K562 (cell line): ENCODE results near the gene PLGRKT. TPM values are rescaled to one million over a fixed set of nuclear protein-coding genes. Genes with fewer than 3 reads are reported as not detected.

Experiments used
- ATF1 ChIP-seq, 2 experiments: fragments of 450-650 bp in 1 of 2; IDR thresholded peaks; 2 replicates each; pipeline ENCODE4 v1.6.1; 2016; ENCODE audit warnings: missing compliant biosample characterization in 1 of 2, missing genetic modification characterization in 1 of 2
- CREM ChIP-seq: IDR thresholded peaks from 2 replicates; pipeline ENCODE4 v1.6.1; 2014; ENCODE audit warnings: antibody characterized with exemption, low read depth
- DMBX1 ChIP-seq: fragments of 250-450 bp; sonication (Bioruptor Pico); IDR thresholded peaks from 2 replicates; pipeline ENCODE4 v1.8.0; 2022; ENCODE audit warnings: inconsistent platforms, mild to moderate bottlenecking, moderate library complexity, borderline replicate concordance
- E2F8 ChIP-seq: fragments of 450-650 bp; IDR thresholded peaks from 2 replicates; pipeline ENCODE4 v1.7.1; 2018; ENCODE audit warnings: mild to moderate bottlenecking, low read depth; ENCODE audit not compliant: partially characterized antibody
- ELF1 ChIP-seq: fragments of 200-800 bp; sonication (Bioruptor generic); IDR thresholded peaks from 2 replicates; pipeline ENCODE4 v1.6.1; 2016; ENCODE audit warnings: missing genetic modification characterization, missing compliant biosample characterization
- FOXJ2 ChIP-seq: fragments of 200-800 bp; sonication (Bioruptor generic); IDR thresholded peaks from 2 replicates; pipeline ENCODE4 v1.6.1; 2016; ENCODE audit warnings: missing genetic modification characterization, missing compliant biosample characterization
- KDM2B ChIP-seq: fragments of 250-450 bp; sonication (Bioruptor Pico); IDR thresholded peaks from 2 replicates; pipeline ENCODE4 v1.8.0; 2021; ENCODE audit warnings: mild to moderate bottlenecking, moderate library complexity
- MYBL2 ChIP-seq, 2 experiments: fragments of 450-650 bp in 1 of 2; sonication (generic) in 1 of 2; formaldehyde crosslinking in 1 of 2; IDR thresholded peaks; 2 replicates each; pipeline versions ENCODE4 v1.6.1 to v1.8.1; 2017 to 2022; ENCODE audit warnings: borderline replicate concordance in 1 of 2, inconsistent platforms in 1 of 2, low read depth in 1 of 2, mild to moderate bottlenecking in 1 of 2, missing genetic modification reagents in 1 of 2, moderate library complexity in 1 of 2
- RBBP5 ChIP-seq: fragments of 200-600 bp; sonication (generic); IDR thresholded peaks from 2 replicates; pipeline ENCODE4 v1.6.1; 2012; ENCODE audit warnings: borderline replicate concordance, mild to moderate bottlenecking, low read length, control low read depth, inconsistent platforms; ENCODE audit not compliant: insufficient read depth, poor library complexity, severe bottlenecking
- STAT5B ChIP-seq: fragments of 250-450 bp; sonication (Bioruptor Pico); IDR thresholded peaks from 2 replicates; pipeline ENCODE4 v1.8.0; 2021; ENCODE audit warnings: mild to moderate bottlenecking, inconsistent platforms
- ZBTB1 ChIP-seq: sonication (generic); formaldehyde crosslinking; IDR thresholded peaks from 2 replicates; pipeline ENCODE4 v1.8.1; 2023; ENCODE audit warnings: missing genetic modification reagents, low read depth, mild to moderate bottlenecking, borderline replicate concordance
- ZKSCAN1 ChIP-seq: fragments of 150-350 bp; IDR thresholded peaks from 2 replicates; pipeline ENCODE4 v1.6.1; 2016; ENCODE audit warnings: low read depth, low read length
- ZNF165 ChIP-seq: fragments of 250-450 bp; sonication (Bioruptor Pico); IDR thresholded peaks from 2 replicates; pipeline ENCODE4 v1.4.0; 2020; ENCODE audit warnings: borderline replicate concordance
- ZNF282 ChIP-seq: sonication (generic); formaldehyde crosslinking; IDR thresholded peaks from 2 replicates; pipeline ENCODE4 v1.8.1; 2023; ENCODE audit warnings: missing genetic modification reagents
- ZNF551 ChIP-seq: fragments of 250-450 bp; sonication (Bioruptor Pico); IDR thresholded peaks from 2 replicates; pipeline ENCODE4 v1.5.0; 2021; ENCODE audit warnings: mild to moderate bottlenecking, moderate library complexity
- polyA plus RNA-seq, 8 experiments: library from polyadenylated mRNA; depleted of rRNA in 4 of 8; stranded (reverse) in 5 of 8; unstranded in 3 of 8; fragments of >200 nt; fragmentation: Nextera tagmentation in 2 of 8; fragmentation: Illumina TruSeq in 1 of 8; extraction: Ambion mirVana in 2 of 8; extraction: Trizol in 1 of 8; gene quantifications; 2 replicates each; pipeline versions ENCODE4 v1.2.1 to v1.2.3, GENCODE V29; 2011 to 2014; ENCODE audit warnings: inconsistent platforms in 1 of 8, missing spikeins in 1 of 8
- total RNA-seq, 7 experiments: library from RNA; depleted of rRNA in 6 of 7; stranded (reverse); fragments of >200 nt in 6 of 7; fragmentation: Illumina TruSeq in 2 of 7; extraction: Trizol in 2 of 7; gene quantifications; 2 replicates each; pipeline versions ENCODE4 v1.2.1 to v1.2.3, GENCODE V29; 2011 to 2021; ENCODE audit warnings: low replicate concordance in 1 of 7
- TF ChIP-seq, protein P1 (sequence below): fragments of 450-650 bp; IDR thresholded peaks from 2 replicates; pipeline ENCODE4 v1.6.1; 2016; ENCODE audit warnings: borderline replicate concordance
- TF ChIP-seq, protein P2 (sequence below), 2 experiments: fragments of 150-350 bp in 1 of 2; IDR thresholded peaks; 2 replicates each; pipeline ENCODE4 v1.6.1; 2012 to 2016; ENCODE audit warnings: low read depth in 2 of 2, low read length in 2 of 2, mild to moderate bottlenecking in 1 of 2, moderate library complexity in 1 of 2

PLGRKT gene
- total and polyA plus RNA-seq, 9 of the 15 experiments (the other 6 are each of a cell fraction or from before 2014, with no cell fraction given): 4.7 to 13.8 (median 6.5) TPM

GRCh38 chr9:5437254-5438216 lies at the start of gene PLGRKT (continued):
- TF ChIP-seq E2F8 (peak; percentile 51), ZBTB1 (no peak), DMBX1 (CRISPR knock-in tag) (no peak), ZNF551 (CRISPR knock-in tag) (no peak), CREM (peak; percentile 42), ELF1 (tag) (peak; percentile 76), ZNF282 (CRISPR knock-in tag) (no peak), ZNF165 (CRISPR knock-in tag) (no peak), ATF1 (CRISPR knock-in tag; IDR thresholded peaks at IDR 0.05) (no peak), ATF1 (tag; IDR thresholded peaks at IDR 0.05) (peak; percentile 48; the same call in 1 of the 2 replicates), FOXJ2 (no peak), MYBL2 (IDR thresholded peaks at IDR 0.05; ENCODE audit: low read depth) (peak; percentile 54; the same call in 1 of the 2 replicates), MYBL2 (CRISPR knock-in tag; IDR thresholded peaks at IDR 0.05; ENCODE audit: borderline replicate concordance) (no peak), KDM2B (CRISPR knock-in tag) (no peak), STAT5B (CRISPR knock-in tag) (no peak), RBBP5 (no peak), ZKSCAN1 (no peak)
- TF ChIP-seq, protein P1, sequence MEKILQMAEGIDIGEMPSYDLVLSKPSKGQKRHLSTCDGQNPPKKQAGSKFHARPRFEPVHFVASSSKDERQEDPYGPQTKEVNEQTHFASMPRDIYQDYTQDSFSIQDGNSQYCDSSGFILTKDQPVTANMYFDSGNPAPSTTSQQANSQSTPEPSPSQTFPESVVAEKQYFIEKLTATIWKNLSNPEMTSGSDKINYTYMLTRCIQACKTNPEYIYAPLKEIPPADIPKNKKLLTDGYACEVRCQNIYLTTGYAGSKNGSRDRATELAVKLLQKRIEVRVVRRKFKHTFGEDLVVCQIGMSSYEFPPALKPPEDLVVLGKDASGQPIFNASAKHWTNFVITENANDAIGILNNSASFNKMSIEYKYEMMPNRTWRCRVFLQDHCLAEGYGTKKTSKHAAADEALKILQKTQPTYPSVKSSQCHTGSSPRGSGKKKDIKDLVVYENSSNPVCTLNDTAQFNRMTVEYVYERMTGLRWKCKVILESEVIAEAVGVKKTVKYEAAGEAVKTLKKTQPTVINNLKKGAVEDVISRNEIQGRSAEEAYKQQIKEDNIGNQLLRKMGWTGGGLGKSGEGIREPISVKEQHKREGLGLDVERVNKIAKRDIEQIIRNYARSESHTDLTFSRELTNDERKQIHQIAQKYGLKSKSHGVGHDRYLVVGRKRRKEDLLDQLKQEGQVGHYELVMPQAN: no peak
- TF ChIP-seq, protein P2, sequence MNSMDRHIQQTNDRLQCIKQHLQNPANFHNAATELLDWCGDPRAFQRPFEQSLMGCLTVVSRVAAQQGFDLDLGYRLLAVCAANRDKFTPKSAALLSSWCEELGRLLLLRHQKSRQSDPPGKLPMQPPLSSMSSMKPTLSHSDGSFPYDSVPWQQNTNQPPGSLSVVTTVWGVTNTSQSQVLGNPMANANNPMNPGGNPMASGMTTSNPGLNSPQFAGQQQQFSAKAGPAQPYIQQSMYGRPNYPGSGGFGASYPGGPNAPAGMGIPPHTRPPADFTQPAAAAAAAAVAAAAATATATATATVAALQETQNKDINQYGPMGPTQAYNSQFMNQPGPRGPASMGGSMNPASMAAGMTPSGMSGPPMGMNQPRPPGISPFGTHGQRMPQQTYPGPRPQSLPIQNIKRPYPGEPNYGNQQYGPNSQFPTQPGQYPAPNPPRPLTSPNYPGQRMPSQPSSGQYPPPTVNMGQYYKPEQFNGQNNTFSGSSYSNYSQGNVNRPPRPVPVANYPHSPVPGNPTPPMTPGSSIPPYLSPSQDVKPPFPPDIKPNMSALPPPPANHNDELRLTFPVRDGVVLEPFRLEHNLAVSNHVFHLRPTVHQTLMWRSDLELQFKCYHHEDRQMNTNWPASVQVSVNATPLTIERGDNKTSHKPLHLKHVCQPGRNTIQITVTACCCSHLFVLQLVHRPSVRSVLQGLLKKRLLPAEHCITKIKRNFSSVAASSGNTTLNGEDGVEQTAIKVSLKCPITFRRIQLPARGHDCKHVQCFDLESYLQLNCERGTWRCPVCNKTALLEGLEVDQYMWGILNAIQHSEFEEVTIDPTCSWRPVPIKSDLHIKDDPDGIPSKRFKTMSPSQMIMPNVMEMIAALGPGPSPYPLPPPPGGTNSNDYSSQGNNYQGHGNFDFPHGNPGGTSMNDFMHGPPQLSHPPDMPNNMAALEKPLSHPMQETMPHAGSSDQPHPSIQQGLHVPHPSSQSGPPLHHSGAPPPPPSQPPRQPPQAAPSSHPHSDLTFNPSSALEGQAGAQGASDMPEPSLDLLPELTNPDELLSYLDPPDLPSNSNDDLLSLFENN (IDR thresholded peaks at IDR 0.05; ENCODE audit: low read depth in 2 of 2, low read length in 2 of 2): no peak
